BJ (cell line): ENCODE measurements around the gene LRRC8D. TPM values are rescaled to one million over a fixed set of nuclear protein-coding genes. Genes with fewer than 3 reads are reported as not detected.

ENCODE experiments used
- CTCF ChIA-PET: fragments of 350-600 bp; formaldehyde crosslinking; extraction: SDS; loops from one replicate; lab custom pipeline; 2021; ENCODE audit warnings: antibody characterized with exemption, inconsistent platforms; lab: Yijun Ruan, JAX
- POLR2A ChIA-PET: fragments of 300-600 bp; sonication (Branson Sonifier 250); formaldehyde crosslinking; extraction: SDS; loops from one replicate; lab custom pipeline; 2021; ENCODE audit warnings: antibody characterized with exemption; lab: Charles Lee
- DNase-seq: peaks from one replicate; pipeline ENCODE4 v3.0.0-alpha.2; 2011; ENCODE audit warnings: low read depth
- H3K27me3 ChIP-seq: 2 replicates; pipeline ENCODE4 v1.6.0; 2011; ENCODE audit warnings: low read length; ENCODE audit not compliant: control insufficient read depth, insufficient read depth
- H3K36me3 ChIP-seq: 2 replicates; pipeline ENCODE4 v1.5.1; 2011; ENCODE audit warnings: low read length; ENCODE audit not compliant: control insufficient read depth, insufficient read depth
- H3K4me3 ChIP-seq: 2 replicates; pipeline ENCODE4 v1.5.1; 2011; ENCODE audit warnings: low read depth, mild to moderate bottlenecking, control low read depth, low read length
- polyA plus RNA-seq: library from polyadenylated mRNA; depleted of rRNA; stranded (reverse); fragments of >200 nt; gene quantifications from 2 replicates; pipeline ENCODE4 v1.2.3, GENCODE V29; 2011
- TF ChIP-seq, protein P1 (sequence below): IDR thresholded peaks from 2 replicates; pipeline ENCODE4 v1.5.1; 2011; ENCODE audit warnings: low read depth, mild to moderate bottlenecking, control low read depth, inconsistent platforms, low read length, moderate library complexity; ENCODE audit not compliant: insufficient read depth

The LRRC8D gene
- polyA plus RNA-seq, 1 experiment = 51.9 TPM

DNA sequence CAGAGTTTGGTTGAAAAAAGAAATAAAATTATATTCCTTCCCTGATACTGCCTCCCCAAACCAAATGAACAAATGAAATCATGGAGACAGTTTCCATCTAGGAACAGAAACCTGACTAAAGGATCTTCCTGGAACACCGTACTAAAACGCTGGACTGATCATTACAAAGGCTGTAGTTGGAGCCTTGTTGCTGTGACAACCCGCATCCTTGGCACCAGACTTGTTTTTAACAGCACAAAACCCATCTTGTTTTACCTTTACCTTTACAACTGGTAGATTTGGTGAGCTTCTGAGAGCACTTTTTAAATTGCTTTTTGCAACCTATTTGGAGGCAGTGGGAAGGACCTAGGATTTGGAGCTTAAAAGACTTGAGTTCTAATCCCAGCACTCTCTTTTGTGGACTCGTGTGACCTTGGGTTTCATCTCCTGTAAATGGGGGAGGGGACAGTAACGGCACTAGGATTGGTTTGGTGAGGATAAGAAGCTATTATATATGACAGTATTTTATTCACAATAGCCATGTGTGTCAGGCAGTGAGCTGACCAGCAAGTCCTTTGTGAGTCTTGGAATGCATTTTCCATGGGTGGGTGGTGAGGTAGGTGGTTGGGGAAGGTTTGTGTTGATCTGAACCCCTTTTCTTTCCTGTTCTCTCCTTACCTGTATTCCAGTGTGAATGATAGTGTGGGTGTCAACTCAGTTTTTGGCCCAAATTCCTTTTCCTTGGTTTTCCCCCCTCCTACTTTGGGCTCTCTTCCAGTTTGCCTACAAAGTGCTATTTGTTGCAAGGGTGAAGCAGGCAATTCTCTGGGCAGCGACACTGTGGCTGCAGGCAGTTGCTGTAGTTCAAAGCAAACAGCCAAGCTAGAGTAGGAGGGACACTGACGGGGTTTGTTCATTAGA is 12.6 kb downstream of the LRRC8D start:
- no peaks in the 10 kb centered on the region for H3K27me3 ChIP-seq
- ChIA-PET POLR2A (no interaction called here), CTCF (interaction anchor here (1.0 to 1.9 kb wide), 4 partner anchors 10 to 25 kb away, joined by 3 to 8 read pairs (median 3); no protein-coding TSS in a partner anchor)
- H3K36me3 ChIP-seq = no peaks in the 10 kb centered on the region
- TF ChIP-seq, protein P1, sequence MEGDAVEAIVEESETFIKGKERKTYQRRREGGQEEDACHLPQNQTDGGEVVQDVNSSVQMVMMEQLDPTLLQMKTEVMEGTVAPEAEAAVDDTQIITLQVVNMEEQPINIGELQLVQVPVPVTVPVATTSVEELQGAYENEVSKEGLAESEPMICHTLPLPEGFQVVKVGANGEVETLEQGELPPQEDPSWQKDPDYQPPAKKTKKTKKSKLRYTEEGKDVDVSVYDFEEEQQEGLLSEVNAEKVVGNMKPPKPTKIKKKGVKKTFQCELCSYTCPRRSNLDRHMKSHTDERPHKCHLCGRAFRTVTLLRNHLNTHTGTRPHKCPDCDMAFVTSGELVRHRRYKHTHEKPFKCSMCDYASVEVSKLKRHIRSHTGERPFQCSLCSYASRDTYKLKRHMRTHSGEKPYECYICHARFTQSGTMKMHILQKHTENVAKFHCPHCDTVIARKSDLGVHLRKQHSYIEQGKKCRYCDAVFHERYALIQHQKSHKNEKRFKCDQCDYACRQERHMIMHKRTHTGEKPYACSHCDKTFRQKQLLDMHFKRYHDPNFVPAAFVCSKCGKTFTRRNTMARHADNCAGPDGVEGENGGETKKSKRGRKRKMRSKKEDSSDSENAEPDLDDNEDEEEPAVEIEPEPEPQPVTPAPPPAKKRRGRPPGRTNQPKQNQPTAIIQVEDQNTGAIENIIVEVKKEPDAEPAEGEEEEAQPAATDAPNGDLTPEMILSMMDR = no peak
- no peak for DNase-seq
- no peak overlapping the region for H3K4me3 ChIP-seq

DNA sequence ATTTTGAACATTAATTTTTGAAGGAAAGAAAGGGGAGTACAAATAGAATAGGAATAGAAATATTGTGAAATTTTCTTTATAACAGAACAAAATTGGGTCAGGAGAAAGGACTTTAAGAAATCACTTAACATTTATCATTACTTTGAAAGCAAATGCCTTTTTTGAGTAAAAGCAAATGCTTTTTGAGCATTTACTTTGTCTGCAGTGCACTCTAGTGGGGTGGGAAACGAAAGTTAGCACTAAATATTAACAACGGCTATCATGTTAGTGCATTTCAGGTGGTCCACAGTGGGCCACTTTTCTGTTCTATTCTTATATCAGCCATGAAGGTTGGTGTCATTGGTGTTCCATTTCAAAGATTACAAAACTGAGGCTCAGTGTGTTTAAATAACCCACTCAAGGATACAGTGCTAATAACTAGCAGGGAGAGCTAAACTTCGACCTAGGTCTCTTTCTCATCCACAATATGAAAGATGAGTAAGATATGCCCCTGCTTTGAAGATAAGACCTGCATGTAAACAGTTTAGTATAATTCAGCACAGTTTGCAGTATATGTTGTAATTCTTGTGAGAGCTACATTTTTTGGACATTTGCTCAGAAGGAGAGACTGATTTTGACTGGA is 13.4 kb downstream of the LRRC8D start:
- no peak overlapping the region for H3K4me3 ChIP-seq
- DNase-seq = no peak
- no peaks in the 10 kb centered on the region for H3K27me3 ChIP-seq
- no peaks in the 10 kb centered on the region for H3K36me3 ChIP-seq
- ChIA-PET CTCF (interaction anchor here (1.0 to 1.9 kb wide), 5 partner anchors 9 to 54 kb away, joined by 3 to 8 read pairs (median 3); no protein-coding TSS in a partner anchor), POLR2A (no interaction called here)
- TF ChIP-seq, protein P1 = no peak

DNA sequence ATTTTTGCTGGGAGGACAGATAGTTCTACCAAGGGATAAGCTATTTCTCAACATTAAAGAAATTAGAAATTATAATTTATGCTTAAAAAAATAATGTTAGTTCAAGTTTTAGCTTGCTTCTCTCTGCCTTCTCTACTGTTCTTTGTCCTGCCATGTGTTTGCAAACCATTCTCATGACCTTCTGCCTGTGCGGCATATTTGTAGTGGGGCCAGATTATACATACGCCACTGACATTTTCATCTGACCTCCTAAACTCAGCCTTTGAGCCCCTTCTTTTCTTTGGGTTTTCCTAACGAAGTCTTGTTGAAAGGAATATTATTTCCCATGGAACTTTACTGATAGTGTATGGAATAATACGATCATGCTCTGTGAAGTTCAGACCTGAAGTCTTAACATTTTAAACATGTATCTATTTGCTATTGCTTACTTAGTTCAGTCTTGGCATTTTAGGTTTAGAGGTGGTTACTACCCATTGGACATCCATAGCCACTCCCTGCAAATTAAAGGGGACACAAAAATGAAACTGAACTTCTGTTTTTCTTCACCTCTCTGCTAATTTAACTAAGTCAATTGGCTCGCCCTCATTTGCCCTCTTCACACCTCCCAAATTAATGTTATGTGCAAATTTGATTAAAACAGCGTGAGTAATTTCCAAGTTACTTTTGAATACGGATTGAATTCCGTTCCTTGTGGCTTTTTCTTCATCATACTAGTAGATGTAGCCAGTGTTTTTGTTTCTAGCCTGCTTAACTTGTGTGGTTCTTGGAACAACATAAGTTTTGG is 15.6 kb downstream of the LRRC8D start:
- ChIA-PET POLR2A (no interaction called here), CTCF (interaction anchor here (1.6 kb wide), 1 partner anchor 11 kb away, joined by 6 read pairs; no protein-coding TSS in a partner anchor)
- no peak for DNase-seq
- H3K4me3 ChIP-seq = no peak overlapping the region
- TF ChIP-seq, protein P1 = no peak
- H3K27me3 ChIP-seq = no peaks in the 10 kb centered on the region
- no peaks in the 10 kb centered on the region for H3K36me3 ChIP-seq

GRCh38 chr1:89837036-89837481 is 16.2 kb downstream of the LRRC8D start:
- TF ChIP-seq, protein P1 = no peak
- POLR2A ChIA-PET = no interaction called here
- Histone ChIP-seq H3K36me3 (no peaks in the 10 kb centered on the region), H3K4me3 (no peak overlapping the region), H3K27me3 (no peaks in the 10 kb centered on the region)
- no peak for DNase-seq
- CTCF ChIA-PET = no interaction called here
